HG03066 (cell line): Measurements from ENCODE around the gene MACROD2.

Experiments
- ATAC-seq: cut with Tn5 transposase; IDR thresholded peaks from one replicate; pipeline ENCODE4 v1.9.1; 2021; ENCODE audit warnings: low read depth; ENCODE audit not compliant: unreplicated experiment

MACROD2 gene

GRCh38 chr20:15561070-15561569, 1565.8 kb downstream of the MACROD2 start:
- ATAC-seq: no peak

GRCh38 chr20:15561707-15562404, 1566.5 kb downstream of the MACROD2 start:
- no peak for ATAC-seq

- no peak for ATAC-seq
These were observed 1568.5 kb downstream of the MACROD2 start for GRCh38 chr20:15563836-15564235.

- peak; percentile 68 for ATAC-seq
These were observed 1569.7 kb downstream of the MACROD2 start for GRCh38 chr20:15564981-15565380.

GRCh38 chr20:15565786-15566185, 1570.5 kb downstream of the MACROD2 start:
- no peak for ATAC-seq

GRCh38 chr20:15567219-15567618, 1571.9 kb downstream of the MACROD2 start:
- ATAC-seq: no peak

GRCh38 chr20:15570156-15570555, 1574.8 kb downstream of the MACROD2 start:
- ATAC-seq: no peak

- ATAC-seq: no peak
These were observed 1575.7 kb downstream of the MACROD2 start for GRCh38 chr20:15571056-15571455.

GRCh38 chr20:15575255-15575654, 1579.9 kb downstream of the MACROD2 start:
- no peak for ATAC-seq

- ATAC-seq: no peak
These were observed 1581.1 kb downstream of the MACROD2 start for GRCh38 chr20:15576411-15576810.

GRCh38 chr20:15578113-15578512, 1582.8 kb downstream of the MACROD2 start:
- no peak for ATAC-seq

GRCh38 chr20:15579688-15580087, 1584.4 kb downstream of the MACROD2 start:
- ATAC-seq: no peak

GRCh38 chr20:15582146-15582760, 1586.9 kb downstream of the MACROD2 start:
- no peak for ATAC-seq

- no peak for ATAC-seq
These were observed 1589.2 kb downstream of the MACROD2 start for GRCh38 chr20:15584507-15584906.

- no peak for ATAC-seq
These were observed 1597.8 kb downstream of the MACROD2 start for GRCh38 chr20:15593081-15593480.

GRCh38 chr20:15594158-15594695, 1598.9 kb downstream of the MACROD2 start:
- ATAC-seq: no peak

GRCh38 chr20:15596220-15596890, 1601.0 kb downstream of the MACROD2 start:
- ATAC-seq: no peak

GRCh38 chr20:15597306-15597705, 1602.0 kb downstream of the MACROD2 start:
- no peak for ATAC-seq

- no peak for ATAC-seq
These were observed 1604.6 kb downstream of the MACROD2 start for GRCh38 chr20:15599961-15600360.

GRCh38 chr20:15600565-15600964, 1605.2 kb downstream of the MACROD2 start:
- no peak for ATAC-seq

- ATAC-seq: no peak
These were observed 1608.2 kb downstream of the MACROD2 start for GRCh38 chr20:15603506-15603905.
